Thoracic aorta (tissue), 2 donors: Measurements from ENCODE around the gene PGF. TPM values are rescaled to one million over a fixed set of nuclear protein-coding genes. Genes with fewer than 3 reads are reported as not detected.

ENCODE experiments used
- ATAC-seq: fragments of 150-250 bp; one replicate; pipeline ENCODE4 v1.8.0; 2017; ENCODE audit warnings: low read depth; ENCODE audit not compliant: insufficient number of reproducible peaks, low FRiP score
- DNase-seq: peaks from one replicate; pipeline ENCODE4 v3.0.0-alpha.2; 2020; ENCODE audit warnings: low spot score
- H3K27ac ChIP-seq, 2 donors: fragments of 200-600 bp; sonication (generic); 1 replicate in 1 of 2; 2 replicates in 1 of 2; pipeline ENCODE4 v1.5.1; 2016; ENCODE audit warnings: mild to moderate bottlenecking in 2 of 2, moderate library complexity in 2 of 2
- H3K27me3 ChIP-seq: fragments of 200-600 bp; sonication (generic); replicated peaks from 2 replicates; pipeline ENCODE4 v1.6.0; 2016; ENCODE audit warnings: mild to moderate bottlenecking; ENCODE audit not compliant: insufficient read depth
- H3K36me3 ChIP-seq: fragments of 200-600 bp; sonication (generic); one replicate; pipeline ENCODE4 v1.5.1; 2016
- H3K4me1 ChIP-seq, 2 donors: fragments of 200-600 bp; sonication (generic); 1 replicate in 1 of 2; 2 replicates in 1 of 2; pipeline versions ENCODE4 v1.5.1 to v1.6.0; 2016; ENCODE audit warnings: low read depth in 2 of 2, mild to moderate bottlenecking in 1 of 2; ENCODE audit not compliant: control insufficient read depth in 1 of 2
- H3K4me3 ChIP-seq: fragments of 200-600 bp; sonication (generic); 2 replicates; pipeline ENCODE4 v1.5.1; 2016; ENCODE audit warnings: mild to moderate bottlenecking
- H3K9me3 ChIP-seq: fragments of 200-600 bp; sonication (generic); 2 replicates; pipeline ENCODE4 v1.5.1; 2016
- total RNA-seq, 2 donors: library from RNA; depleted of rRNA; stranded (reverse); fragments of >200 nt; gene quantifications; one replicate each; pipeline versions ENCODE4 v1.1.0 to v1.2.3, GENCODE V29; 2016
- TF ChIP-seq, protein P1 (sequence below): fragments of 200-600 bp; sonication (generic); IDR thresholded peaks from one replicate; pipeline ENCODE4 v1.5.1; 2019; ENCODE audit warnings: antibody characterized with exemption

Gene PGF
- total RNA-seq, 2 donors from 2014 or later = 34.4 to 75.3 TPM

DNA sequence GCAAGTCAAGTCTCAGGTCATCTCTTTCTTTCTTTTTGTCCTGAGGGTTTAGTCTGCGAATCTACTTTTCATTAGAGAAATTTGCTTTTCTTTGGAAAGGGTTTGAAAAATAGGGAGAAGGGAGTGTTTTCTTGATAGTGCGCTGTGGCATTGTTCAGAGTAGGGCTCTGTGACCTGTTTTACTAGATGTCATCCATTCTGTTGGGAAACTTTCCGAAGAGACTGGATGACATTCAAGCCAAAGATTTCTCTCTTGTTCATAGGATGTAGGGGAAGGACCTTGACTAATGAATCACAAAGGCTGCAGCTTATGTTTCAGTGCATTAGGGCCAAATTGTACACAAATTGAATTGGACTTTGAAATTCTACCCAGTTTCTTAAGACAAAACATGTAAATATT lies 59.0 kb downstream of the PGF start:
- no peak overlapping the region for H3K4me3 ChIP-seq
- H3K4me1 ChIP-seq = no peaks in the 10 kb centered on the region
- ATAC-seq (no peak), DNase-seq (no peak)
- no peak overlapping the region for H3K27ac ChIP-seq
- TF ChIP-seq, protein P1, sequence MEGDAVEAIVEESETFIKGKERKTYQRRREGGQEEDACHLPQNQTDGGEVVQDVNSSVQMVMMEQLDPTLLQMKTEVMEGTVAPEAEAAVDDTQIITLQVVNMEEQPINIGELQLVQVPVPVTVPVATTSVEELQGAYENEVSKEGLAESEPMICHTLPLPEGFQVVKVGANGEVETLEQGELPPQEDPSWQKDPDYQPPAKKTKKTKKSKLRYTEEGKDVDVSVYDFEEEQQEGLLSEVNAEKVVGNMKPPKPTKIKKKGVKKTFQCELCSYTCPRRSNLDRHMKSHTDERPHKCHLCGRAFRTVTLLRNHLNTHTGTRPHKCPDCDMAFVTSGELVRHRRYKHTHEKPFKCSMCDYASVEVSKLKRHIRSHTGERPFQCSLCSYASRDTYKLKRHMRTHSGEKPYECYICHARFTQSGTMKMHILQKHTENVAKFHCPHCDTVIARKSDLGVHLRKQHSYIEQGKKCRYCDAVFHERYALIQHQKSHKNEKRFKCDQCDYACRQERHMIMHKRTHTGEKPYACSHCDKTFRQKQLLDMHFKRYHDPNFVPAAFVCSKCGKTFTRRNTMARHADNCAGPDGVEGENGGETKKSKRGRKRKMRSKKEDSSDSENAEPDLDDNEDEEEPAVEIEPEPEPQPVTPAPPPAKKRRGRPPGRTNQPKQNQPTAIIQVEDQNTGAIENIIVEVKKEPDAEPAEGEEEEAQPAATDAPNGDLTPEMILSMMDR = no peak
- H3K36me3 ChIP-seq = peaks cover 93% of the 10 kb centered on the region
- H3K9me3 ChIP-seq = no peaks in the 10 kb centered on the region
- H3K27me3 ChIP-seq = no peaks in the 10 kb centered on the region

DNA sequence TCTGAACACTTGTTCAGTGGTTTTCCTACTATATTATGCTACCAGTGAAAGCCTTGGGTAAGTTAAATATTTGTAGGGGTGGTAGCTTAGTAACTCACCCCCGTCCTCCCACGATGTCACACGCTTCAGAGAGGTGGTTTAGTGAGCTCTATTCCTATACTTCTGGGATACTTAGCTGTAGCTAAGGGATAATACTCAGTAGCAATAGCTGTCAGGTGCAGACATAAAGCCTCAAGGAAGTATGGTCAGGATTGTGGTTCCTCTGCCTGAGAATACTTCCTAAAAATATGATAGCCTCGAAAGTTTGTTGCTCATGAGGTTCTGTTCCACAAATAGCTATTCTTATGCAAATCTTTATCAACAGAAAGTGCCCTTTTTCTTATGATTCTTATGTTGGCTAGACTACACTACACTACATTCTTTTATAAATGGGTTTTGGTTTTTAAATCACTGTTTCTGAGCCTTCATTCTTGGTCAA lies 61.7 kb downstream of the PGF start:
- DNase-seq (no peak), ATAC-seq (no peak)
- H3K9me3 ChIP-seq = no peaks in the 10 kb centered on the region
- peaks cover 81% of the 10 kb centered on the region for H3K36me3 ChIP-seq
- H3K27me3 ChIP-seq = no peaks in the 10 kb centered on the region
- H3K27ac ChIP-seq = no peak overlapping the region
- no peak overlapping the region for H3K4me3 ChIP-seq
- TF ChIP-seq, protein P1 = no peak
- H3K4me1 ChIP-seq = peaks cover 0 to 5% of the 10 kb centered on the region in 2 donors

DNA sequence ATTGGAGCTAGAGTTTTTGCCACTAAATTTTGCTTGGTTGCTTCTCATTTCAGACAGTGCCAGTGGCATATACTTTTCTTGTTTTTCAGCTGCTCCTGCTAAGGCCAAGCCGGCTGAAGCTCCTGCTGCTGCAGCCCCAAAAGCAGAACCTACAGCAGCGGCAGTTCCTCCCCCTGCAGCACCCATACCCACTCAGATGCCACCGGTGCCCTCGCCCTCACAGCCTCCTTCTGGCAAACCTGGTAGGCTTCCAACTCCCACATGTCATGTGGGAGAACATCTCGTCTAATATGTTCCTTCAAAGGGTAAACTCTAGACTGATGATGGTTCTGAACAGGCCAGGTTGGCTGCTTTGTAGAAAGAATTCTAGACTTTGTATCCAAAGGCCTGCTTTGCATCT lies 62.7 kb downstream of the PGF start:
- no peak for ATAC-seq

DNA sequence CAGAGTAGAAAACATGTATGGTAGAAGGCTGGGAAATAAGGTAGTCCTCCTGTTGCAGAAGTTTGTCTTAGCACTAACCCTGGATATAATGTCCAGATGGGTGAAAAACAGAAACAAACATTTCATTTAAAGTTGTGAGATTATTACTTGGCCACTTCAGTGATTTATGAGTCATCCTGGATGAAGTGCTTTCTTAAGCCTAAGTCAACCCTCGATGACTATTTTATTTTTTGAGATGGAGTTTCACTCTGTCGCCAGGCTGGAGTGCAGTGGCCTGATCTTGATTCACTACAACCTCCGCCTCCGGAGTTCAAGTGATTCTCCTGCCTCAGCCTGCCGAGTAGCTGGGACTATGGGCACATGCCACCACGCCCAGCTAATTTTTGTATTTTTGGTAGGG lies 63.5 kb downstream of the PGF start:
- Histone ChIP-seq H3K4me3 (no peak overlapping the region), H3K36me3 (peaks cover 68% of the 10 kb centered on the region), H3K4me1 (peaks cover 4 to 17% of the 10 kb centered on the region in 2 donors), H3K27me3 (no peaks in the 10 kb centered on the region), H3K9me3 (no peaks in the 10 kb centered on the region), H3K27ac (no peak overlapping the region)
- ATAC-seq (no peak), DNase-seq (no peak)
- TF ChIP-seq, protein P1 = no peak

More for the DNA sequence above, 62.7 kb downstream of the PGF start:
- no peaks in the 10 kb centered on the region for H3K27me3 ChIP-seq
- peaks cover 74% of the 10 kb centered on the region for H3K36me3 ChIP-seq
- no peak overlapping the region for H3K4me3 ChIP-seq
- no peak overlapping the region for H3K27ac ChIP-seq
- TF ChIP-seq, protein P1 = no peak
- DNase-seq = no peak
- no peaks in the 10 kb centered on the region for H3K9me3 ChIP-seq
- H3K4me1 ChIP-seq = peaks cover 4 to 14% of the 10 kb centered on the region in 2 donors

Other genes starting within 250 kb of the PGF start
- gene AREL1, start 242.5 kb downstream of the PGF start, total RNA-seq = 10 to 100 TPM; 29.6 to 51.4 TPM
- gene FCF1, start 242.5 kb downstream of the PGF start, total RNA-seq = 10 to 100 TPM; 31.8 to 32.5 TPM
- gene YLPM1, start 192.3 kb downstream of the PGF start, total RNA-seq = 10 to 100 TPM; 48.2 to 61.6 TPM
- gene PROX2, start 79.5 kb downstream of the PGF start, total RNA-seq = not detected
- gene DLST, start 73.7 kb downstream of the PGF start, total RNA-seq = 10 to 100 TPM; 68.6 to 91.6 TPM
- gene RPS6KL1, start 32.3 kb downstream of the PGF start, total RNA-seq = 10 to 100 TPM in 1 of 2 donors, 1 to 10 TPM in 1; 9.4 to 17.6 TPM
- 10 to 100 TPM; 32.7 to 39.8 TPM for gene EIF2B2, start 47.3 kb upstream of the PGF start, total RNA-seq
- gene MLH3, start 95.9 kb upstream of the PGF start, total RNA-seq = 10 to 100 TPM; 17.9 to 30.2 TPM
- 1 to 10 TPM; 4.9 to 6.8 TPM for gene ACYP1, start 108.4 kb upstream of the PGF start, total RNA-seq
- 1 to 10 TPM in 1 of 2 donors, under 1 TPM in 1; 0.27 to 1.1 TPM for gene ZC2HC1C, start 114.0 kb upstream of the PGF start, total RNA-seq
- gene NEK9, start 171.5 kb upstream of the PGF start, total RNA-seq = 10 to 100 TPM; 51.3 to 65.3 TPM
- 100 to 1,000 TPM; 258 to 342 TPM for gene TMED10, start 221.0 kb upstream of the PGF start, total RNA-seq